GM18499 (cell line): ENCODE data around the gene MMP20.

Experiments used
- ATAC-seq: cut with Tn5 transposase; IDR thresholded peaks from one replicate; pipeline ENCODE4 v1.9.1; 2021; ENCODE audit warnings: moderate number of reproducible peaks; ENCODE audit not compliant: insufficient read depth, unreplicated experiment

Gene MMP20

GRCh38 chr11:102598272-102598671 lies 26.9 kb downstream of the MMP20 start:
- no peak for ATAC-seq

GRCh38 chr11:102596578-102596977 lies 28.6 kb downstream of the MMP20 start:
- no peak for ATAC-seq

GRCh38 chr11:102592634-102593581 lies 32.2 kb downstream of the MMP20 start:
- ATAC-seq = no peak

- ATAC-seq = no peak
These were observed 33.0 kb downstream of the MMP20 start for GRCh38 chr11:102592131-102592530.

GRCh38 chr11:102591160-102591718 lies 33.9 kb downstream of the MMP20 start:
- ATAC-seq = no peak

- no peak for ATAC-seq
These were observed 34.7 kb downstream of the MMP20 start for GRCh38 chr11:102590276-102591049.

GRCh38 chr11:102589047-102589459 lies 36.1 kb downstream of the MMP20 start:
- ATAC-seq = peak; percentile 63

- no peak for ATAC-seq
These were observed 37.4 kb downstream of the MMP20 start for GRCh38 chr11:102587722-102588121.

- no peak for ATAC-seq
These were observed 41.8 kb downstream of the MMP20 start for GRCh38 chr11:102583141-102583873.

- no peak for ATAC-seq
These were observed 43.0 kb downstream of the MMP20 start for GRCh38 chr11:102582140-102582539.

GRCh38 chr11:102581066-102581465 lies 44.1 kb downstream of the MMP20 start:
- no peak for ATAC-seq

- ATAC-seq = no peak
These were observed 44.8 kb downstream of the MMP20 start for GRCh38 chr11:102580185-102580951.

- no peak for ATAC-seq
These were observed 47.4 kb downstream of the MMP20 start for GRCh38 chr11:102577723-102578122.

GRCh38 chr11:102577182-102577581 lies 48.0 kb downstream of the MMP20 start:
- peak; percentile 68 for ATAC-seq

- ATAC-seq = no peak
These were observed 48.8 kb downstream of the MMP20 start for GRCh38 chr11:102576350-102576749.

- no peak for ATAC-seq
These were observed 50.1 kb downstream of the MMP20 start for GRCh38 chr11:102575012-102575411.

- no peak for ATAC-seq
These were observed 51.3 kb downstream of the MMP20 start for GRCh38 chr11:102573851-102574250.

- ATAC-seq = no peak
These were observed 52.4 kb downstream of the MMP20 start for GRCh38 chr11:102572554-102573220.

- no peak for ATAC-seq
These were observed 56.3 kb downstream of the MMP20 start for GRCh38 chr11:102568851-102569250.
